Lung (tissue), 12 donors: ENCODE data around the gene PDE6A. TPM values are rescaled to one million over a fixed set of nuclear protein-coding genes. Genes with fewer than 3 reads are reported as not detected.

Experiments used
- ATAC-seq: fragments of 200-7000 bp; cut with Tn5 transposase; one replicate; pipeline ENCODE4 v1.9.1; 2020; ENCODE audit warnings: moderate number of reproducible peaks; ENCODE audit not compliant: insufficient read depth, low FRiP score
- DNase-seq, 3 donors: peaks; one replicate each; pipeline ENCODE4 v3.0.0-alpha.2; 2013 to 2017
- H3K27ac ChIP-seq, 2 donors: one replicate each; pipeline ENCODE4 v1.5.1; 2013; ENCODE audit warnings: mild to moderate bottlenecking in 2 of 2, moderate library complexity in 2 of 2, control low read depth in 1 of 2, inconsistent platforms in 1 of 2, low read depth in 1 of 2, low read length in 1 of 2
- H3K27me3 ChIP-seq, 3 donors: one replicate each; pipeline ENCODE4 v1.5.1; 2013; ENCODE audit warnings: low read length in 2 of 3; ENCODE audit not compliant: control insufficient read depth in 3 of 3, insufficient read depth in 3 of 3
- H3K36me3 ChIP-seq, 4 donors: one replicate each; pipeline ENCODE4 v1.5.1; 2013; ENCODE audit warnings: low read length in 4 of 4, mild to moderate bottlenecking in 1 of 4, moderate library complexity in 1 of 4; ENCODE audit not compliant: control insufficient read depth in 4 of 4, insufficient read depth in 4 of 4
- H3K4me1 ChIP-seq, 5 donors: one replicate each; pipeline ENCODE4 v1.5.1; 2013; ENCODE audit warnings: low read length in 5 of 5, mild to moderate bottlenecking in 2 of 5, moderate library complexity in 1 of 5; ENCODE audit not compliant: control insufficient read depth in 5 of 5, insufficient read depth in 5 of 5
- H3K4me3 ChIP-seq: one replicate; pipeline ENCODE4 v1.5.1; 2013; ENCODE audit warnings: mild to moderate bottlenecking, control low read depth, moderate library complexity
- H3K9ac ChIP-seq, 2 donors: one replicate each; pipeline ENCODE4 v1.5.1; 2013; ENCODE audit warnings: low read length in 2 of 2, control low read depth in 1 of 2; ENCODE audit not compliant: insufficient read depth in 1 of 2
- H3K9me3 ChIP-seq, 4 donors: one replicate each; pipeline ENCODE4 v1.5.1; 2013; ENCODE audit warnings: low read length in 3 of 4, mild to moderate bottlenecking in 1 of 4, moderate library complexity in 1 of 4; ENCODE audit not compliant: control insufficient read depth in 4 of 4, insufficient read depth in 3 of 4
- WGBS, 2 donors: extraction: QIAGEN DNeasy Blood & Tissue Kit; methylation state at CpG; one replicate each; pipeline ENCODE4 v1.1.7; 2013; 5-methylcytosine and 5-hydroxymethylcytosine counted together
- polyA plus RNA-seq, 2 donors: library from polyadenylated mRNA; stranded (reverse); fragments of 200-250 nt; gene quantifications; one replicate each; pipeline ENCODE4 v1.2.1, GENCODE V29; 2013
- total RNA-seq, 2 donors: library from RNA; depleted of rRNA in 1 of 2; stranded (reverse); fragments of >200 nt in 1 of 2; gene quantifications; one replicate each; pipeline ENCODE4 v1.2.1, GENCODE V29; 2014 to 2021
- TF ChIP-seq, protein P1 (sequence below): IDR thresholded peaks from 2 replicates; pipeline ENCODE4 v1.5.1; 2012; ENCODE audit warnings: mild to moderate bottlenecking; ENCODE audit errors: control extremely low read depth, extremely low read depth
- donor health status: control.
- donor health status: control.
- donor health status: Bipolar disorder and iron deficiency.
- donor health status: healthy.
- donor health status: DM: yes; HTN: yes; CAD: no.

PDE6A gene
- total and polyA plus RNA-seq, 4 donors, result 0.03 to 0.06 (median 0.06) TPM; not detected in 1

DNA sequence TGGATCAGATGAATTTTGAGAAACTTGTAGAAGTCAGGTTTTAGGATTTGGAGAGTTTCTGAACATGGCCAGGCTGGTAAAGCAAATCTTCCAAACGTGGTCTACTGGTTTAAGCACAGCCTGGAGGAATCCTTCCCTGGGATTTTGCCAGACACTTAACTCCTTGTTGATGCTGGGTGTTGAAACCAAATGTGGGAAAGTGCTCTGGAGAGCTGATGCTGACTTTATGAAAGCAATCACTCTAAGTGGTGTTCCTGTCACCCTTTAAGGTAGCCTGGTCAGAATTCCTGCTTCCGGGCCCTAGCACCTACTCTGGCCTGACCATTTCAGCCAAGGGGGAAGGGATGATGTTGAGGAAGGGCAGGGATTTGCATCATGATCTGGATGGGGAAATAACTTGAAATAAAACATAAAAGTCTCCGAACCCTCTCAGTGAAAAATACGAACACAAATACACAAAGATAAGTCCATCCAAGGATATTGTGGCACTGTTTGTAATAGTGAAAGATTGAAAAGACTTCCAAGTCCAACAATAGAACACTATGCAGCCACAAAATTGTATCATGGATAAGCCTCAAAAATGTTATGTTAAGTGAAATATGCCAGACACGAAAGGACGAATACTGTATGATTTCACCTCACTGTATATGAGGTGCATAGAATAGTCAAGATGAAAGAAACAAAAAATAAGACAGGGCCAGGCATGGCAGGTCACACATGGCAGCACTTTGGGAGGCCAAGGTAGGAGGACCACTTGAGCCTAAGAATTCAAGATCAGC, 57.7 kb downstream of the PDE6A start:
- TF ChIP-seq, protein P1, sequence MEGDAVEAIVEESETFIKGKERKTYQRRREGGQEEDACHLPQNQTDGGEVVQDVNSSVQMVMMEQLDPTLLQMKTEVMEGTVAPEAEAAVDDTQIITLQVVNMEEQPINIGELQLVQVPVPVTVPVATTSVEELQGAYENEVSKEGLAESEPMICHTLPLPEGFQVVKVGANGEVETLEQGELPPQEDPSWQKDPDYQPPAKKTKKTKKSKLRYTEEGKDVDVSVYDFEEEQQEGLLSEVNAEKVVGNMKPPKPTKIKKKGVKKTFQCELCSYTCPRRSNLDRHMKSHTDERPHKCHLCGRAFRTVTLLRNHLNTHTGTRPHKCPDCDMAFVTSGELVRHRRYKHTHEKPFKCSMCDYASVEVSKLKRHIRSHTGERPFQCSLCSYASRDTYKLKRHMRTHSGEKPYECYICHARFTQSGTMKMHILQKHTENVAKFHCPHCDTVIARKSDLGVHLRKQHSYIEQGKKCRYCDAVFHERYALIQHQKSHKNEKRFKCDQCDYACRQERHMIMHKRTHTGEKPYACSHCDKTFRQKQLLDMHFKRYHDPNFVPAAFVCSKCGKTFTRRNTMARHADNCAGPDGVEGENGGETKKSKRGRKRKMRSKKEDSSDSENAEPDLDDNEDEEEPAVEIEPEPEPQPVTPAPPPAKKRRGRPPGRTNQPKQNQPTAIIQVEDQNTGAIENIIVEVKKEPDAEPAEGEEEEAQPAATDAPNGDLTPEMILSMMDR, result no peak
- Histone ChIP-seq H3K27me3 (no peaks in the 10 kb centered on the region), H3K4me3 (no peak overlapping the region), H3K9me3 (no peaks in the 10 kb centered on the region), H3K4me1 (peaks cover 0 to 10% (median 0%) of the 10 kb centered on the region in 5 donors), H3K9ac (no peak overlapping the region), H3K36me3 (no peaks in the 10 kb centered on the region), H3K27ac (peak overlapping the region in 1 of 2 donors; percentile 10)
- peak in 1 of 3 donors; percentile 68 for DNase-seq
- WGBS, 2 donors, result 75 to 92% methylated on average over 6 of the region's 6 CpGs
- no peak for ATAC-seq

DNA sequence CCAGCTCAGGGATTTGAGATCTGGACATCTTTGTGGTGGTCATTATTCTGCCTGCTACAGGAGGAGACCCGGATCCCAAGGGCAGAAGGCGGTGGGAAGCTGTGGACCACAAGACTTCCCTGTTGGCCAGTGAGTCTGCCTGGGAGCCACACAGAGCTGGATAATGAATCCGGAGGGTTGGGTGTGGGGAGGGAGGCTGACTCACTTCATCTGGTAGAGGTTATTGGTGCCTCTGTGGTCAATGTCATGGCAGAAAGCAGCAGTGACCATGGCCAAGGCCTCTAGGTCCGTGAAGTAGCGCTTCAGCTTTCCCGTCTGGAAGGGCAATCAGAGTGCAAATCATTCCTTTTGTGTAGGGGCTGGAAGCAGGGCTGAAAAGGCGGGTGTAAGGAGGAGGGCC, 58.5 kb downstream of the PDE6A start:
- TF ChIP-seq, protein P1, result no peak
- H3K9me3 ChIP-seq, result no peaks in the 10 kb centered on the region
- ATAC-seq (no peak), DNase-seq (no peak)
- no peak overlapping the region for H3K9ac ChIP-seq
- H3K36me3 ChIP-seq, result no peaks in the 10 kb centered on the region
- H3K4me3 ChIP-seq, result no peak overlapping the region
- 95 to 96% methylated on average over 7 of the region's 7 CpGs for WGBS, 2 donors
- H3K4me1 ChIP-seq, result peaks cover 0 to 10% (median 0%) of the 10 kb centered on the region in 5 donors
- no peaks in the 10 kb centered on the region for H3K27me3 ChIP-seq
- H3K27ac ChIP-seq, result no peak overlapping the region

DNA sequence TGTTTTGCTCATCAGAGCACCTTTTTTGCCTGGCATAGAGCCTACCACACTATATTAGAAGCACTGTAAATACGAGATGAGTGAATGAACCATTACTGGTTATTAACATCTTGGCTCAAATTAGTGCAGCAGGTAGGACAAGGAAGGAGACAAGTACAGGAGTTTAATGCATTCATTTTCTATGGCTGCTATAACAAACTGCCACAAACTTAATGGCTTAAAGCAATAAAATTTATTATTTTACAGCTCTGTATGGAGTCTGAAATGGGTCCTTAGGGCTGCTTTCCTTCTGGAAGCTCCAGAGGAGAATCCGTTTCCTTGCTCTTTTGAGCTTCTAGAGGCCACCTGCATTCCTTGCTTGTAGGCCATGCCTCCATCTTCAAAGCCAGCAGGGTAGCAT, 59.1 kb downstream of the PDE6A start:
- 91% methylated on average over 2 of the region's 2 CpGs for WGBS, 2 donors
- ATAC-seq, result no peak
- no peaks in the 10 kb centered on the region for H3K9me3 ChIP-seq
- H3K4me1 ChIP-seq, result peaks cover 0 to 10% (median 0%) of the 10 kb centered on the region in 5 donors
- DNase-seq, result no peak
- H3K27me3 ChIP-seq, result no peaks in the 10 kb centered on the region
- TF ChIP-seq, protein P1, result no peak
- H3K4me3 ChIP-seq, result no peak overlapping the region
- no peaks in the 10 kb centered on the region for H3K36me3 ChIP-seq
- H3K27ac ChIP-seq, result no peak overlapping the region
- no peak overlapping the region for H3K9ac ChIP-seq
